Islet of Langerhans (tissue), 1 donor: ENCODE measurements around the gene PCF11.

Experiments used
- FAIRE-seq: peaks from one replicate; lab custom pipeline; 2011; peaks lifted over from hg19 to GRCh38; lab: Jason Lieb, UNC

The PCF11 gene

GRCh38 chr11:83152264-83152663 lies 4.7 kb upstream of the PCF11 start:
- no peak for FAIRE-seq

- FAIRE-seq, result no peak
These were observed 3.2 kb upstream of the PCF11 start for GRCh38 chr11:83153764-83154163.

GRCh38 chr11:83156144-83156995 lies 561 bp upstream of the PCF11 start:
- peak; percentile 93 for FAIRE-seq

GRCh38 chr11:83157594-83158356 lies 844 bp downstream of the PCF11 start:
- no peak for FAIRE-seq

GRCh38 chr11:83158357-83158786 lies 1.4 kb downstream of the PCF11 start:
- no peak for FAIRE-seq

GRCh38 chr11:83158965-83159901 lies 2.3 kb downstream of the PCF11 start:
- FAIRE-seq, result no peak

- no peak for FAIRE-seq
These were observed 3.3 kb downstream of the PCF11 start for GRCh38 chr11:83159902-83160865.

GRCh38 chr11:83161610-83162199 lies 4.8 kb downstream of the PCF11 start:
- FAIRE-seq, result peak; percentile 13

- FAIRE-seq, result no peak
These were observed 5.4 kb downstream of the PCF11 start for GRCh38 chr11:83162377-83162776.

GRCh38 chr11:83166193-83166866 lies 9.4 kb downstream of the PCF11 start:
- peak; percentile 9 for FAIRE-seq

GRCh38 chr11:83168756-83169155 lies 11.8 kb downstream of the PCF11 start:
- FAIRE-seq, result no peak

- no peak for FAIRE-seq
These were observed 13.9 kb downstream of the PCF11 start for GRCh38 chr11:83170865-83171264.

- FAIRE-seq, result no peak
These were observed 15.6 kb downstream of the PCF11 start for GRCh38 chr11:83172551-83172950.

GRCh38 chr11:83174008-83174407 lies 17.1 kb downstream of the PCF11 start:
- FAIRE-seq, result no peak

GRCh38 chr11:83175815-83176214 lies 18.9 kb downstream of the PCF11 start:
- no peak for FAIRE-seq

GRCh38 chr11:83181815-83182214 lies 24.9 kb downstream of the PCF11 start:
- FAIRE-seq, result no peak

GRCh38 chr11:83185767-83186166 lies 28.8 kb downstream of the PCF11 start:
- peak; percentile 9 for FAIRE-seq

GRCh38 chr11:83187465-83187864 lies 30.5 kb downstream of the PCF11 start:
- no peak for FAIRE-seq

GRCh38 chr11:83191491-83191890 lies 34.6 kb downstream of the PCF11 start:
- no peak for FAIRE-seq

GRCh38 chr11:83191986-83192385 lies 35.1 kb downstream of the PCF11 start:
- FAIRE-seq, result no peak
